WTC11 (cell line): ENCODE measurements around the gene ARHGAP32.

Experiments used
- ATF3 ChIP-seq: sonication (generic); formaldehyde crosslinking; conservative IDR thresholded peaks from 2 replicates; pipeline ENCODE4 v1.8.1; 2022; ENCODE audit warnings: mild to moderate bottlenecking, missing genetic modification reagents
- CDX4 ChIP-seq: fragments of 250-450 bp; sonication (Bioruptor Pico); IDR thresholded peaks from 2 replicates; pipeline ENCODE4 v1.9.0; 2021; ENCODE audit warnings: moderate library complexity, mild to moderate bottlenecking, inconsistent platforms, borderline replicate concordance
- CREB1 ChIP-seq: sonication (generic); formaldehyde crosslinking; IDR thresholded peaks from 2 replicates; pipeline ENCODE4 v1.8.0; 2023; ENCODE audit warnings: mild to moderate bottlenecking, missing genetic modification reagents
- E2F5 ChIP-seq: sonication (generic); formaldehyde crosslinking; IDR thresholded peaks from 2 replicates; pipeline ENCODE4 v1.8.1; 2022; ENCODE audit warnings: mild to moderate bottlenecking, moderate library complexity, missing genetic modification reagents
- FOXP1 ChIP-seq: sonication (generic); formaldehyde crosslinking; IDR thresholded peaks from 2 replicates; pipeline ENCODE4 v1.8.0; 2022; ENCODE audit warnings: missing genetic modification reagents, mild to moderate bottlenecking, moderate library complexity, borderline replicate concordance
- GABPB1 ChIP-seq: sonication (generic); formaldehyde crosslinking; IDR thresholded peaks from 2 replicates; pipeline ENCODE4 v1.8.1; 2023; ENCODE audit warnings: mild to moderate bottlenecking, missing genetic modification reagents
- KAT7 ChIP-seq: sonication (generic); formaldehyde crosslinking; IDR thresholded peaks from 2 replicates; pipeline ENCODE4 v1.8.1; 2023; ENCODE audit warnings: missing genetic modification reagents, mild to moderate bottlenecking, borderline replicate concordance
- NFE2L1 ChIP-seq: sonication (generic); formaldehyde crosslinking; IDR thresholded peaks from 2 replicates; pipeline ENCODE4 v1.8.1; 2023; ENCODE audit warnings: missing genetic modification reagents
- NR3C1 ChIP-seq: sonication (generic); formaldehyde crosslinking; conservative IDR thresholded peaks from 2 replicates; pipeline ENCODE4 v1.8.1; 2023; ENCODE audit warnings: low read depth, mild to moderate bottlenecking, missing genetic modification reagents
- SP1 ChIP-seq: sonication (generic); formaldehyde crosslinking; conservative IDR thresholded peaks from 2 replicates; pipeline ENCODE4 v1.8.1; 2022; ENCODE audit warnings: missing genetic modification reagents
- USF1 ChIP-seq: sonication (generic); formaldehyde crosslinking; IDR thresholded peaks from 2 replicates; pipeline ENCODE4 v1.8.0; 2022; ENCODE audit warnings: mild to moderate bottlenecking, missing genetic modification reagents
- ZNF121 ChIP-seq: sonication (generic); formaldehyde crosslinking; IDR thresholded peaks from 2 replicates; pipeline ENCODE4 v1.8.0; 2023; ENCODE audit warnings: missing genetic modification reagents
- TF ChIP-seq, protein P1 (sequence below): fragments of 200-600 bp; IDR thresholded peaks from 2 replicates; pipeline ENCODE4 v1.8.0; 2022; ENCODE audit warnings: antibody characterized with exemption
- TF ChIP-seq, protein P2 (sequence below): sonication (generic); formaldehyde crosslinking; IDR thresholded peaks from 2 replicates; pipeline ENCODE4 v1.8.0; 2023; ENCODE audit warnings: missing genetic modification reagents

- TF ChIP-seq, protein P1, sequence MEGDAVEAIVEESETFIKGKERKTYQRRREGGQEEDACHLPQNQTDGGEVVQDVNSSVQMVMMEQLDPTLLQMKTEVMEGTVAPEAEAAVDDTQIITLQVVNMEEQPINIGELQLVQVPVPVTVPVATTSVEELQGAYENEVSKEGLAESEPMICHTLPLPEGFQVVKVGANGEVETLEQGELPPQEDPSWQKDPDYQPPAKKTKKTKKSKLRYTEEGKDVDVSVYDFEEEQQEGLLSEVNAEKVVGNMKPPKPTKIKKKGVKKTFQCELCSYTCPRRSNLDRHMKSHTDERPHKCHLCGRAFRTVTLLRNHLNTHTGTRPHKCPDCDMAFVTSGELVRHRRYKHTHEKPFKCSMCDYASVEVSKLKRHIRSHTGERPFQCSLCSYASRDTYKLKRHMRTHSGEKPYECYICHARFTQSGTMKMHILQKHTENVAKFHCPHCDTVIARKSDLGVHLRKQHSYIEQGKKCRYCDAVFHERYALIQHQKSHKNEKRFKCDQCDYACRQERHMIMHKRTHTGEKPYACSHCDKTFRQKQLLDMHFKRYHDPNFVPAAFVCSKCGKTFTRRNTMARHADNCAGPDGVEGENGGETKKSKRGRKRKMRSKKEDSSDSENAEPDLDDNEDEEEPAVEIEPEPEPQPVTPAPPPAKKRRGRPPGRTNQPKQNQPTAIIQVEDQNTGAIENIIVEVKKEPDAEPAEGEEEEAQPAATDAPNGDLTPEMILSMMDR = no peak
- TF ChIP-seq, protein P2, sequence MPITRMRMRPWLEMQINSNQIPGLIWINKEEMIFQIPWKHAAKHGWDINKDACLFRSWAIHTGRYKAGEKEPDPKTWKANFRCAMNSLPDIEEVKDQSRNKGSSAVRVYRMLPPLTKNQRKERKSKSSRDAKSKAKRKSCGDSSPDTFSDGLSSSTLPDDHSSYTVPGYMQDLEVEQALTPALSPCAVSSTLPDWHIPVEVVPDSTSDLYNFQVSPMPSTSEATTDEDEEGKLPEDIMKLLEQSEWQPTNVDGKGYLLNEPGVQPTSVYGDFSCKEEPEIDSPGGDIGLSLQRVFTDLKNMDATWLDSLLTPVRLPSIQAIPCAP (CRISPR knock-in tag) = no peak
- TF ChIP-seq ATF3 = no peak
- no peak for TF ChIP-seq NFE2L1 (CRISPR knock-in tag)
- TF ChIP-seq E2F5 (CRISPR knock-in tag) = no peak
- no peak for TF ChIP-seq GABPB1 (CRISPR knock-in tag)
- no peak for TF ChIP-seq CDX4 (CRISPR knock-in tag)
- no peak for TF ChIP-seq FOXP1
- TF ChIP-seq SP1 (CRISPR knock-in tag) = no peak
- TF ChIP-seq CREB1 (CRISPR knock-in tag) = no peak
- no peak for TF ChIP-seq ZNF121 (CRISPR knock-in tag)
- TF ChIP-seq USF1 (CRISPR knock-in tag) = no peak
- TF ChIP-seq NR3C1 = no peak
- TF ChIP-seq KAT7 (CRISPR knock-in tag) = no peak
These were observed 37.9 kb upstream of the ARHGAP32 start for GRCh38 chr11:129230006-129230405.
